Measurements from ENCODE around the gene IGIP.
"Not testable (repeated sequence)": the region's sequence is repeated elsewhere in the genome, so short reads cannot be mapped to it uniquely, and the experiment has no call there.

The IGIP gene

DNA sequence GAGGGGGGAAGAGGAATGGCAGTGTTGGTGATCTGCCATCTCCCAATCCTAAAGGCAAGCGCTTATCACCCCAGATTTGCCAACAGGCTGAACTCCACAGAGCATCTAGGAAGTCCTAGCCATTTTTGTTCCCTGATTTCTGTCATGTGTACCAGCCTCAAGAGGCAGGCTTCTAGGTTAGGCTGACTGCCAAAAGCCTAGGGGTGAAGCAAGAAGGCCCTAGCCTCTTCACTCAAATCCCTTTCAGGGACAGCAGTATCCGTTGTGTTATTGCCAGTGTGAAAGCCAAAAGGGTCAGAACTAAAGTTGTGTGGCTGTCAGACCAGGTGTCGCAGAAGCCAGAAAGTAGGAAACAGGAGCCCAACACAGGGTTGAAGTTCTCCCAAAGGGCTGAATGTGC is 14.7 kb downstream of the IGIP start:
- no peak for FAIRE-seq

DNA sequence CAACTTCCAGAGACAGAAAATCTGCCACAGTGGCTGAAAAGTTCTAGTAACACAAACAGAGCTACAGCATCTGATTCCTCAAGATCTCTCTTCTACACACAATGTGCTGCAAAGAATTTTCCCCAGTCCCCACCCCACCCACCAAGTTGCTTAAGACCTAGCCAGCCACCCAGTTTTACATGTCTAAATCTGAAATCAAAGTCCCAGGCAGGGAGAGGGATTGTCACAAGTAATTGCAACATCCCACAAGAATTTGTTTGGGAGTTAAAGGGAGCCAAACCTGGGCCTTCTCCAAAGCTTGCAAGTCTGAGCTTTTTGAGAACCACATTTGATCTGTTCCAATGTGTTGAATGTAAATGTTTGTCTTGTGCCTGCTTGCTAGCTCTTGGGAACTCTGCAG is 15.5 kb downstream of the IGIP start:
- FAIRE-seq (no peak), DNase-seq (ENCODE audit: insufficient read length, low spot score) (no peak)

More for the DNA sequence above, 14.7 kb downstream of the IGIP start:
- no peak for DNase-seq (ENCODE audit: insufficient read length, low spot score)

DNA sequence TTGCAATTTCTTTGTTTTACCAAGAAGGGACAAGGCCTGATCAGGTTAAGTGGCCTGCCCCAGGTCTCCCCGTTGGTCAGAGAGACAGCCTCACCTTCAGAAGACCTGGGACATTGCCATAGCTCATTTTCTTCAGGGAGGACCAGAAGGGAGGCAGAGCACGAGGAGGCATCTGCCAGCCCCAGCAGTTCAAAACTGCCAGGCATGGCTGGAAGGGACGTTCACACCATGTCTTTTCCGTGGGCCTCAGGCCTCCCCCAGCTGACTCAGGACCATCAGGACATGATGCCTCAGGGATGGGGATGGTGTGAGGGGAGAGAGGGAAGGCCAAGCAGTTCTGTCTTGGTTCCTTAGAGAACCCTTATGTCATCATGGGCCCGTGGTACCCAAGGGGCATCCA is 16.5 kb downstream of the IGIP start:
- FAIRE-seq (no peak), DNase-seq (ENCODE audit: insufficient read length, low spot score) (no peak)

DNA sequence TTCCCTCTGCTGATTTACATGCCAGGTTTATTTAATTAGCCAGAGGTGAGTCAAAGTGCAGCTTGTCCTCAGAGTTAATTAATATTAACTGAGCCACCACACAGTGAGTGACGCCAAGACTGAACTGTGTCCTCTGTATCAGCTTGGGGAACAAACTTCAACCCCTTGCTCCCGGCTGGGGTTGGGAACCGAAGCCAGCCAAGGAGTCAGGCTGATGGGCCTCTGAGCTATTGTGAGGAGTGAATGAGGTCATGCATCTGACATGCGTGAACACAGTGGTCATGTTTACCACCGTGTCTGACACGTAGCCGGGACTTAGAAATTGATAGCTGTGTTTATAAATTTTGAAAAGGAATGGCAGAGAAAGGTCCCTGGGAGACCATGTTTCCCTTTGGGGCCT is 17.1 kb downstream of the IGIP start:
- FAIRE-seq, result no peak
- no peak for DNase-seq (ENCODE audit: insufficient read length, low spot score)

DNA sequence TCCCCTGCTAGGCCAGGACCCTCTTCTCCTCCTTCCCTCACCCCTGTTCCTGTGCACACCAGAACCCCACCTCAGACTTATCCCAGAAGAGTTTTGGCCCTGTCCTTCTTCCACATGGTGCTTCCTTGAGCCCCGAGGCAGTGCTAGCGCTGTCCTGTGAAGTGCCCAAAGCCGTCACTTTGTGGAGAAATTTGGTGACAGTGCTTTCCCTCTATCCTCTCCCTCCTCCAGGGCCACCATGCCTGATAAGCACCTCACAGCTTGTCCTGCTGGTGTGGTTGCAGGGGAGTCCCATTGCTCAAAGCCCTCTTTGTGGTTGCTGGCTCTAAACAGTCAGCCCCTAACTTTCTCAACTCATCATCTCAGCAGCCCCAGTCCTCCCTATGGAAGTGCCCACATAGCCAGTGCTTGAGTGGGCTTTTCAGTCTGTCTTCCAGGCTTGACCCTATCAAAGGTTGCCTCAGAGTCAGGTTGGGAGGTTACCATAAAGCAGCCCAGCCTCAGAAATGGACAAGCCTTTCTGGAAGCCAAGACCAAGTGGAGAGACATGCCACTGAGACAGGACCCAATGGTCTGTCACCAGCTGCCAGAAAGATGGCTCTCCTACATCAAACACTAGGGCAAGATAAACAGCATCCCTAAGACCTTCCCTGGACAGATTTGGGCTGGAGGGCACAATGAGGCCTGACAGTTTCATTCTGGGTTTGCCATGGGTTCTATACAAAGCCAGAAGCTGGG is 18.0 kb downstream of the IGIP start:
- FAIRE-seq (no peak), DNase-seq (ENCODE audit: insufficient read length, low spot score) (no peak)

DNA sequence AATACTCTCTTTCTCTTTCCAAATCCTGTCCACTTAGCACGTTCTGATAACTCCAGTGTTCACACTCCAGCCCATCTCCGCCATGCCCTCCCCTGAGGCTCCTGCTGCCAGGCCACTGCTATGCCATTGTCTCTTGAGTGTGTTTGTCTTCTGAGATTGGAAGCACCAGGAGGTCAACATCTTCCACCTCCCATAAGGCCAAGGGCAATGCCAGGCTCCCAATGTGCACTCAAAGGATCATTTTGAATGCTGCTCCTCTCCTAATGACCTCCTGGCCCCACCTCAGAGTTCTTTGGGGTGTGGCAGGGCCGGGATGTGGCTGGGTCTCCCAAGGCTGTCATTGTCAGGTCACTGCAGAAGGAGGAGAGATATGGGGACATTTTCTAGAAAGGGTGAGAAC is 19.5 kb downstream of the IGIP start:
- no peak for FAIRE-seq
- DNase-seq (ENCODE audit: insufficient read length, low spot score), result no peak

DNA sequence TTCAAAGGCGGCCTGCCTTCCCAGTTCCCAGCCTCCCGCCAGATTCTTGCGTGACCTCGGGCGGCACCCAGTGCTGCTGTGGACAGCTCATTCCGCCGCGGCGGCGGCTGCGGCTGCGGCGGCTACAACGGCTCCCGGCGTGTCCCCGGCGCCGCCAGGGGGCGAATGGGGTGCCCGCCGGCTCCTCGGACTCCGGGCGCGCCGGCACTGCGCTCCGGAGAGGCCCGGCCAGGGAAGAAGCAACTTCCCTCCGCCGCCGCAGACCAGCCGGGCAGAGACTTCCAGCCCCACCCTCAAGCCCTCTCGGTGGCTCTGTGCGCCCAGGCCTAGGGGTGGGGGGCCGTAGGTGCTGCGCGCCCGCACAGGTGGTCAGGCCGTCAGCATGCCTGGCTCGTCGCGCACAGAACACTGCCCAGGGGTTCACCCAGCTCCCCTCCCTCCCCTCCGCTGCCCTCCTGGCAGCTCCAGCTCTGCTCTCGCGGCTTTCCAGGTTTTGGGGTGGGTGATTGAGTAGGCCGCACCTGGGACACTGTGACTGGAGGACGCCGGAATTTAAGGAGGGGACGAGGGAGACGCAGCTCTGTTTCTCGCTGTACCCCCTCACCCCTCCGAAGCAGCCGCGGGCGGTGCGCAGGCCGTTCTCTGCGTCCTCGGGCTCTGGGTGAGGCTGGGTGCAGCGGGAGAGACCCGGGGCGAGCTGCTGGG is 20.2 kb downstream of the IGIP start:
- DNase-seq (ENCODE audit: insufficient read length, low spot score), result peak; percentile 44
- FAIRE-seq, result no peak

DNA sequence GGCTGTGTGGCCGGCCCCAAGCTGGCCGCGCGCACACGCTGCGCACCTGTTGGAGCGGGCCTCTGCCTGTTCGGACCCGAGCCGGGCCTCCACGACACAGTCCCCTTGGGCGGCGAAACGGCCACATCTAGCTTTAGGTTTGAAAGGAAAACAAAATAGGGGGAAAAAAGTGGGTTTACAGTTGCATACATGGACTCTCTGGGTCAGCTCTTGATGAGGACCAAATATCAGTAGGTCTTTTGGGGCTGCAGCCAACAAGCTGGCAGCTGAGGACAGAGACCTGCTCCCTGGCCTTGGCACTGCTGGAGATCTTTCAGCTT is 20.7 kb downstream of the IGIP start:
- DNase-seq (ENCODE audit: insufficient read length, low spot score) (no peak), FAIRE-seq (no peak)

DNA sequence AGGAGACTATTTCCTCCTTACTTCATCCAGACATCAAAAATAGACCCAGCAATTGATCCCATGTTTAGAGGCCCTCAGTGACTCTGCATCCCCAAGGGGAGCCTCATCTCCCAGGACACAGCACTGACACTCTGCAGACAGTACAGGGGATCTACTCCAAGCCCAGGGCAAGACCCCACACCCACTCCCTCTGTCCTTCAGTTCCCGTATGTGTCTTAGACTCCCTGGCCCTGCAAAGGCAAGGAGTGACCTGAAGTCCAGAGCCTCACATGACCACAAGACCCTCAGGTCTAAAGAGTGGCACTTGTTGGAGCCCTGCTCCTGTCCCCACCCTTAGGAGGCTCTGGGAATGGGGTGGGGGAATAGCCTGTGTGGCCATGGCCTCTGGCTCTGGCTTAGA is 21.7 kb downstream of the IGIP start:
- FAIRE-seq, result no peak

DNA sequence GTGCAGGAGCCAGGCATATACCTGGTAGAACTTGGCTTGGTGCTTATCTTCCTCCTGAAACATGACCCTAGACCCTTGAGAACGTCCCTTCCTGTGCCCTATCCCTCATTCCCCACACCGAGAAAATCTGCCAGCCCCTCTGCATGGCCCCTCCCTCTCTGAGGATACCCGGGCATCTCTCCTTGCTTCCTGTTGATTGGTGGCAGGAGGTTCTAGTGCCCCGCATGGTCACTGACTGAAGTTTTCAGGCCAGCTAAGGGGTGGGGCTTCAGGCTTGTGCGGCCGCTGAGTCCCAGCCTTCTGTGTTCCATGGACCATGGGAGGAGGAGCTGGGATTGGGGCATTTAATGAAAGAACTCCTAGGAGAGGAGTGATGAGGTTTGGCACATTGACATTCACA is 22.8 kb downstream of the IGIP start:
- peak; percentile 20 for DNase-seq (ENCODE audit: insufficient read length, low spot score)
- FAIRE-seq, result no peak

More for the DNA sequence above, 21.7 kb downstream of the IGIP start:
- DNase-seq (ENCODE audit: insufficient read length, low spot score), result no peak

DNA sequence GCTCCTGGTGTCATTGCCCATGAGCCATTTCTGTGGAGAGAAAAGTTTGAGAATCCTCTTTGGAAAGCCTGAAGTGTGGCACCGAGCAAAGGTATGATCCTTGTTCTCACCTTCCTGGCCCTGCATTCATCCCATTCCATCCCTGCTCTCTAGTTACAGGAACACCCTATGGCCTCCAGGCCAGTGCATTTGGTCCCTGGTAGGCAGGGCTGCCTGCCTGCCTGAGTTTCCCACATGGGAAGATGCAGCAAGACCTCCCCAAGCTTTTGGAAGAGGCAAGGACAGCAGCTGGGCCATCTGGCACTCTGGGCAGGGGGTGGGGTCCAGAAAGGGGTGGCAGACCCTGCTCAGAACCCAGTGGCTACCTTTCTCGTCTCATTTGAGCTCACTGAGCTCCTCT is 24.5 kb downstream of the IGIP start:
- FAIRE-seq (no peak), DNase-seq (ENCODE audit: insufficient read length, low spot score) (no peak)

DNA sequence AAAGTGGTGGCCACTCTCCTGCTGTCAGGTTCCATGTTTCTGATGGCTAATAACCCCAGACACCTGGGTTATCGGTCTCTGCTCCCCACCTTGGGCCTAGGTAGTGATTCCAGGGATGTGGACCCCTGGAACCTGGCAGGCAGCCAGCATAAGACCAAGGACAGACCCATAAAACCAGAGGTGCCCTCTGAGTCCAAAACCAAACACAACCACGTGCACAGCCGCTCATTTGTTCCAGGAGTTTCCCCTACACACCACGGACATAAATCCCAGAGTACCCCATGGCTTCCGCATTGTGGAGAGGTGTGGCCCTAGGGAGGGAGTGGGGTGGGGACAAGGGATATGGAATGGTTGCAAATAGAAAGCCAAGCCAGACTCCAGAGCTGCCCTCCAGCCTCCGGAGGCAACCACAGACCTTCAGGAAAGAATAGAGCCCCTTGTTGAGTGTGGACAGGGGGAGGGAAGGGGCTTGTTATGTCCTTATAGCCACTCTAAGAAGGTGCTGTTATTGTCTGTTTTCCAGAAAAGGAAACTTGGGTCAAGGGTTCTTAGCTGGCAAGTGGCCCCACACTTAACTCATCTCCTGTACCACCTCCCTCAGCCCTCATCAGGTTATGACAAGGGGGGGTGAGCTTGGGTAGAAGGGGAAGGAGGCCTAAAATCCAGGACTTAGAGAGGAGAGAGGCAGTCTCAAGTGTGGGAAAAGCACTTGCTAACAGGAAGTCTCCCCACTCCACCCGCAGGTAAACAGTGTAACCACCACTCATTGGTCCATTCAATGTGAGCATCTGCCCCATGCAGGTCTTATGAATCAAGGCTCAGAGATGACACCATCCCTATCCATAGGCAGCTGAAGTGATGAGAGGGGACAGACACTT is 25.6 kb downstream of the IGIP start:
- FAIRE-seq, result no peak
- no peak for DNase-seq (ENCODE audit: insufficient read length, low spot score)

DNA sequence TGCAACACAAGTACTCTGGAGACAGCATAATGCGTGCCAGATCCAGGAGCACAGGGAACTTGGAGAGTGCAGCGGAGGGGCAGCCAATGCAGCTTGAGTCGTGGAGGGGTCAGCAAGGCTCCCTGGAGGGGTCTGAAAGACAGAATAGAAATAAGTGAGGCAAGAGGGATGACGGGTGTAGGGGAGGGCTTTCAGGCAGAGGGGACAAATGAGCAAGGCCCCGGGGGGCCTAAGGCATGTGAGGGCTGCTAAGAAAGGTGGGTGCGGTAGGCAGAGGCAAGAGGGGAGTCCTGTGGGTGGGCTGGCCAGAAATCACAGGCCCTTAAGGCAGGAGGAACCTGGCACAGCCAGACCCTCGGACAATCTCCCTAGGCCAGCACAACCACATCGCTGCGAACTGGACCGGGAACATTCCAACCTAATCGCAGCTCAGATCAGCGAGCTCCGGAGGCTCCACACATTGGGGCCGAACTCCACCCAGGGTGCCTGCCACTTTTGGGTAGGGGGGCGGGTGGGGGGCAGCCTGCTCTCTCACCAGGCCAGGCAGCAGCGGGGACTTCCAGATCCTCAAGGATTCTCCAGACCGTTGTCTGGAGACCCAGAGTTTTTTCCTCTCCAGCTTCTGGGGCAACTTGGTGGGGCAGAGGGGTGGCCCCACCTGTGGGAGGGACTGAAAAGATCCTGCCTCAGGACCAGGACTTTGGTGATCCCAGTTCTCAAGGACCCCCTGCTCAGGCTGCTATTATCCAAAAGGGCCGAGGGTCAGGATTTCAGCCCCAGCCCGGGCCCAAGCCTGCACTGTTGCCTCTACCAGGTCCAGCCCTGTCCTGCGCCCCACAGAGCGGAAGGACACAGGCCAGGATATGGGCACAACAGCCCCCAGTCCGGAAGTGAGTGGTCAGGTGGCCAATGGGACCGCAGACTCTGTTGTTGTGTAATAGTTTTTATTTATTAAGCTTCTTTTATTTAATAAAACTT is 26.6 kb downstream of the IGIP start:
- FAIRE-seq (no peak), DNase-seq (ENCODE audit: insufficient read length, low spot score) (no peak)

DNA sequence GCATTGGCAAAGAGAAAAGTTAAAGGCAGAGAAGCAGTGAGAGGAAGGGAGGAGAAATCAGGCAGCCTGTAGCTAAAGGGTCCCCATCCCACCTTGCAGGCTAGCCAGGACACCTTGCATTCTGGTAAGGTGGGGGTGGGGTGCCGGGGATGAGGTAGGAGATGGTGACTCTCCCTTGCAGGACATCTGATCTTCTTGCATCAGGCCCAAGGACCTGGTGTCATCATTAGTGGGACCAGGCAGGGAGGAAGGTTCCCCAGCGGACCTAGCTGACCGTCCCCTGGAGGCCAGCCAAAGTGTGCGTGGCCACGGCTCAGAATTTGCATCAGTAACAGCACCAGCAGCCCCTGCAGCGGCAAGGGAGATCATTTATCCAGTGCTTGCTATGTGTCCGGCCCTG is 27.5 kb downstream of the IGIP start:
- FAIRE-seq (no peak), DNase-seq (ENCODE audit: insufficient read length, low spot score) (no peak)

DNA sequence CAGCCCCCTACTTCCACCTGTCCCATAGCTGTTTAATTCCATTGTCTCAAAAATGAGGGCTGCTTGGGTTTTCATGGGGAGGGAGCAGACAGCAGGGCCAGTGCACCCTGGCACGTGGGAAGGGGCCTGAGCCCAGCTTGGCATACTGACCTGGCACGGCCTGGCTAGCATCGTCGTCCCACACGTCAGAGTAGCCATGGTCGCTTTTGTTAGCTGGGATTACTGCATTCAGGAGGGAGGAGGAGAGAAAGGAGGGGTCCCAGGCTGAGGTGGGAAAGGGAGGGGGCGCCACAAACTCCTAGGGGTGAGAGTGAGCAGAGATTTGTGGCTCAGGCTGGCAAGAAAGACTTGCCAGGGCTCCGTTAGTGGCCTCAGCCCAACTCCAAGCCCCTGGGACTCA is 28.2 kb downstream of the IGIP start:
- DNase-seq (ENCODE audit: insufficient read length, low spot score), result no peak
- no peak for FAIRE-seq

DNA sequence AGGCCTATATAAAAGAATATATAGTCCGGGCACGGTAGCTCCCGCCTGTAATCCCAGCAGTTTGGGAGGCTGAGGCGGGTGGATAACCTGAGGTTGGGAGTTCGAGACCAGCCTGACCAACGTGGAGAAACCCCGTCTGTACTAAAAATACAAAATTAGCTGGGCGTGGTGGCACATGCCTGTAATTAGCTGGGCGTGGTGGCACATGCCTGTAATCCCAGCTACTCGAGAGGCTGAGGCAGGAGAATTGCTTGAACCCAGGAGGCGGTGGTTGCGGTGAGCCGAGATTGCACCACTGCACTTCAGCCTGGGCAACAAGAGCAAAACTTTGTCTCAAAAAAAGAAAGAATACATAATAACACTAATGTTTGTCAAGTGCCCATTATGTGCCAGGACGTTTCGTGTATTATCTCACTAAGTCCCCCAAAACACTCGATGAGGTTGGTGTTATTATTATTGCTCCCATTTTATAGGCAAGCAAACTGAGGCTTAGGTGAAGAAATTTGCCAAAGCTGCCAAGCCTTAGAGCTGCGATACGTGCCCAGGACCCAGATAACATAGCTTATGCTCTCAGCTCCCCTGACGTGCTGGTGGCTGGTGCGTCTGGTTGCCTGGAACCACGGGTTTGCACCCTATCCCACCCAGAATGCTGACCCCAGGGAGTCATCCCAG is 29.1 kb downstream of the IGIP start:
- FAIRE-seq, result not testable (repeated sequence)

DNA sequence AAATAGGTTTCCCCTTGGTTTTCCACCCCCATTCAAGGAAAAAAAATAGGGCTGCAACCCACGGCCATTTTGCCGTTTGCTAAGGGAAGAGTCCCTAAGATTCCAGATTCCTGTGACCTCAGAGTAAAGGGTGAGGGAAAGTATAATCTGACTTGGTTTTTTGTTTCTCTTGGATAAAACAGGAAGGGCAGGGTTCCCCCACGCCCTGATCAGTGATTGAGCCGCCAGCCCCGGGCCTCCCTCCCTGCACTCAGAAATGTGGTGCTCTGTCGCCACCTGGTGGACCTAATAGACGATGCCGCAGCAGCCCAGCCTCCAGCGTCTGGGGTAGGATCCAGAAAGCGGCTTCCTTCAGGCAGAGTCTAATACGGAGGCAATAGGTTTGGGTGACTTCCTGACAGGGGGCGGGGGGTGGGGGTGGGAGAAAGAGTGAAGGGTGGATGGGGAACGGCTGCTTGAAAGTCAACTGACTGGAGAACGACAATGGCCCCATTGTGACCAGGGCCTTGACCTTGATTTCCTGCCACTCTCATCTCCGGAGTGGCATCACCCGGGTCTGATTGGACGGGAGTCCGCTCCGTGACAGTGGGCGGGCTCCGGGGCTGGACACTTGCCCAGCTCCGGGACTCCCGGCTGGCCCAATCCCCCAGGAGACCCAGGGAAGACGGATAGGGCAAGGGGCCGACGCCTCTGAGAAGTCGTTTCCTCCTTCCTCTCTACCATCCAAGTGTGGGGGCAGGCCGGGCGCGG is 31.5 kb downstream of the IGIP start:
- DNase-seq (ENCODE audit: insufficient read length, low spot score), result peak; percentile 87
- peak; percentile 16 for FAIRE-seq

More for the DNA sequence above, 29.1 kb downstream of the IGIP start:
- DNase-seq (ENCODE audit: insufficient read length, low spot score), result not testable (repeated sequence)

DNA sequence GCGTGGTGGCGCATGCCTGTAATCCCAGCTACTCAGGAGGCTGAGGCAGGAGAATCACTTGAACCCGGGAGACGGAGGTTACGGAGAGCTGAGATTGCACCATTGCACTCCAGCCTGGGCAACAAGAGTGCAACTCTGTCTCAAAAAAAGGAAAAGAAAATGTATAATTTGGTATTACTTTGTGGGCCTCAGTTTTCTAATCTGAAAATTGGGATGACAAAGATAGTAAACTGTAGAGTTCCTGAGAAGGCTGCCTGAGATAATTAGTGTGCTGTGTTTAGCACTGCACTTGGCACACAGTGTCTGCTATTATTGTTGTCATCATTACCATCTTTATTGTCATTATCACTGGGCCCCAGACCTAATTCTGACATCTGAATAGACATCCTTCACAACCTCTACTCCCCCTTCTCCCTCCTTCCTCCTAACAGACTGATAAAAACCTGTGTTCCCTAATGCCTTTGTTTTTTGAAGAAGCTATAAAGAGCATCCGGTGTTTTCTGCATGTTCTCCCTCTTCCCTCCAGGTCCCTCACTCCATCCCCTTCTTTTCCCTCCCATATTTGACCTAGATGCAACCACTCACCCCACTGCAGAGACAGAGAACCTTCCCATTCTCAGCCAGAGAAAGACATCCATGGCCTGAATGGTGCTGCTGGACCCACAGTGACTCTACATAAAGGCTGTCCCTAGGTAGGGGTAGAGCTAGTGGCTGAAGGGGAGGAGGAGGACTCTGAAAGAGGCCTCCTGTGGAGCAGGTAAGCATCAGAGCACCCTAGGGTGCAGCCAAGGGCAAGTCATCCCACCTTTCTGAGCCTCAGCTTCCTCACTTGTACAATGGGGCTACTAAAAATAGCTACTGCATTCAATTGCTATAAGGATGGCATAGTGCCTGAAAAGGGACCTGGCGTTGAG is 33.5 kb downstream of the IGIP start:
- DNase-seq (ENCODE audit: insufficient read length, low spot score), result no peak
- no peak for FAIRE-seq
